Ovary (tissue), 9 donors: ENCODE data around the gene FGFBP2. TPM values are rescaled to one million over a fixed set of nuclear protein-coding genes. Genes with fewer than 3 reads are reported as not detected.

ENCODE experiments used
- DNase-seq, 5 donors: peaks; one replicate each; pipeline ENCODE4 v3.0.0-alpha.2; 2019 to 2020
- H3K27ac ChIP-seq, 2 donors: fragments of 200-600 bp; one replicate each; pipeline versions ENCODE4 v1.5.1 to v1.8.0; 2019 to 2022
- H3K27me3 ChIP-seq: fragments of 200-600 bp; one replicate; pipeline ENCODE4 v1.8.0; 2022
- H3K36me3 ChIP-seq: fragments of 200-600 bp; sonication (generic); one replicate; pipeline ENCODE4 v1.5.1; 2019
- H3K4me1 ChIP-seq: one replicate; pipeline ENCODE4 v1.8.1; 2013; ENCODE audit warnings: mild to moderate bottlenecking, moderate library complexity; ENCODE audit not compliant: insufficient read depth
- H3K4me3 ChIP-seq: fragments of 200-600 bp; sonication (generic); one replicate; pipeline ENCODE4 v1.5.1; 2017
- H3K9me3 ChIP-seq, 2 donors: fragments of 200-600 bp in 1 of 2; sonication (generic) in 1 of 2; one replicate each; pipeline versions ENCODE4 v1.5.1 to v1.8.1; 2013 to 2019; ENCODE audit warnings: mild to moderate bottlenecking in 1 of 2, moderate library complexity in 1 of 2
- CTCF ChIP-seq, 3 donors: fragments of 450-650 bp in 2 of 3; fragments of 200-600 bp in 1 of 3; IDR thresholded peaks; one replicate each; pipeline versions ENCODE4 v1.5.1 to v1.8.0; 2016 to 2022; ENCODE audit warnings: antibody characterized with exemption in 3 of 3, mild to moderate bottlenecking in 1 of 3
- EP300 ChIP-seq: sonication (generic); formaldehyde crosslinking; IDR thresholded peaks from one replicate; pipeline ENCODE4 v1.6.1; 2017; ENCODE audit warnings: antibody characterized with exemption
- POLR2A ChIP-seq: fragments of 450-650 bp; IDR thresholded peaks from one replicate; pipeline ENCODE4 v1.6.1; 2017; ENCODE audit warnings: antibody characterized with exemption, mild to moderate bottlenecking, moderate library complexity
- WGBS, 3 donors: extraction: QIAGEN DNeasy Blood & Tissue Kit in 1 of 3; methylation state at CpG; one replicate each; pipeline versions ENCODE4 v1.1.5 to v1.1.7; 2013 to 2017; 5-methylcytosine and 5-hydroxymethylcytosine counted together
- intact Hi-C, 4 donors: fragments of 100-400 bp; cut with DNase I; formaldehyde crosslinking; loops; one replicate each; pipeline versions ENCODE4 v1.11.0 to v1.15.1; 2022 to 2023
- polyA plus RNA-seq, 2 donors: library from polyadenylated mRNA; stranded (reverse); fragments of 200-250 nt in 1 of 2; fragments of 350-450 nt in 1 of 2; fragmentation: Illumina TruSeq in 1 of 2; extraction: RNeasy Lipid Tissue Mini Kit (QIAGEN cat#74804) in 1 of 2; gene quantifications; one replicate each; pipeline ENCODE4 v1.2.3, GENCODE V29; 2013 to 2014
- total RNA-seq, 7 donors: library from RNA; depleted of rRNA in 2 of 7; stranded (reverse); fragments of >200 nt in 2 of 7; fragmentation: NEBNext Ultra II Directional in 3 of 7; extraction: Animal tissue kit (Norgen Biotek cat#: 25700) in 3 of 7; gene quantifications; one replicate each; pipeline versions ENCODE4 v1.1.0 to v1.2.4, GENCODE V29; 2016 to 2023
- donor health status: DM: no; HTN: no; CAD: no; lungs with moderate emphysema.
- donor health status: DM: no; HTN: no; CAD: no.
- donor health status: Bipolar disorder and iron deficiency.
- donor health status: DM: yes; HTN: yes; CAD: no.
- donor health status: DM: no; HTN: no; CAD: no.
- donor health status: DM: yes; HTN: yes; CAD: no.

FGFBP2 gene
- total and polyA plus RNA-seq, 9 donors: 0.20 to 2.2 (median 1.0) TPM; not detected in 3

- no peaks in the 10 kb centered on the region for H3K9me3 ChIP-seq
- no peak for DNase-seq
- H3K27ac ChIP-seq: no peak overlapping the region
- H3K36me3 ChIP-seq: no peaks in the 10 kb centered on the region
- intact Hi-C loops: no loop called here
- no peak overlapping the region for H3K4me3 ChIP-seq
- H3K27me3 ChIP-seq: no peaks in the 10 kb centered on the region
- TF ChIP-seq POLR2A (no peak), EP300 (no peak), CTCF (IDR thresholded peaks at IDR 0.05) (no peak)
- no peaks in the 10 kb centered on the region for H3K4me1 ChIP-seq
- 89 to 92% (median 91%) methylated on average over 5 of the region's 5 CpGs for WGBS, 3 donors
Measured at GRCh38 chr4:15965325-15965724, 2.4 kb upstream of the FGFBP2 start.

GRCh38 chr4:15964159-15964558 lies 1.2 kb upstream of the FGFBP2 start:
- no peaks in the 10 kb centered on the region for H3K9me3 ChIP-seq
- no peaks in the 10 kb centered on the region for H3K27me3 ChIP-seq
- H3K4me1 ChIP-seq: no peaks in the 10 kb centered on the region
- intact Hi-C loops: no loop called here
- no peak for DNase-seq
- TF ChIP-seq EP300 (no peak), POLR2A (no peak), CTCF (IDR thresholded peaks at IDR 0.05) (no peak)
- 83 to 84% (median 83%) methylated on average over 5 of the region's 5 CpGs for WGBS, 3 donors
- H3K4me3 ChIP-seq: no peak overlapping the region
- no peak overlapping the region for H3K27ac ChIP-seq
- no peaks in the 10 kb centered on the region for H3K36me3 ChIP-seq

- DNase-seq: no peak
- no peaks in the 10 kb centered on the region for H3K27me3 ChIP-seq
- H3K4me1 ChIP-seq: no peaks in the 10 kb centered on the region
- TF ChIP-seq CTCF (IDR thresholded peaks at IDR 0.05): no peak
- no peak for TF ChIP-seq POLR2A
- no peak for TF ChIP-seq EP300
- no peak overlapping the region for H3K4me3 ChIP-seq
- intact Hi-C loops: no loop called here
- H3K27ac ChIP-seq: no peak overlapping the region
- no peaks in the 10 kb centered on the region for H3K9me3 ChIP-seq
- WGBS, 3 donors: 75 to 80% (median 78%) methylated on average over 4 of the region's 4 CpGs
- no peaks in the 10 kb centered on the region for H3K36me3 ChIP-seq
Measured at GRCh38 chr4:15963576-15963975, 601 bp upstream of the FGFBP2 start.

- Histone ChIP-seq H3K4me1 (no peaks in the 10 kb centered on the region), H3K36me3 (no peaks in the 10 kb centered on the region), H3K9me3 (no peaks in the 10 kb centered on the region), H3K27ac (no peak overlapping the region), H3K27me3 (no peaks in the 10 kb centered on the region), H3K4me3 (no peak overlapping the region)
- WGBS, 3 donors: 86 to 90% (median 87%) methylated on average over 16 of the region's 16 CpGs
- intact Hi-C loops: no loop called here
- DNase-seq: no peak
- TF ChIP-seq EP300: no peak
Measured at GRCh38 chr4:15961781-15962510, 1.0 kb downstream of the FGFBP2 start.

GRCh38 chr4:15958562-15958961 lies 4.4 kb downstream of the FGFBP2 start:
- no peaks in the 10 kb centered on the region for H3K4me1 ChIP-seq
- no peak for DNase-seq
- no peak overlapping the region for H3K27ac ChIP-seq
- H3K4me3 ChIP-seq: no peak overlapping the region
- intact Hi-C loops: no loop called here
- TF ChIP-seq POLR2A (no peak), CTCF (IDR thresholded peaks at IDR 0.05) (no peak), EP300 (no peak)
- no peaks in the 10 kb centered on the region for H3K9me3 ChIP-seq
- WGBS, 3 donors: 88 to 91% (median 89%) methylated on average over 2 of the region's 2 CpGs
- no peaks in the 10 kb centered on the region for H3K27me3 ChIP-seq
- H3K36me3 ChIP-seq: no peaks in the 10 kb centered on the region
